ENCODE measurements around the gene SORBS2.
"Not testable (repeated sequence)": the region's sequence is repeated elsewhere in the genome, so short reads cannot be mapped to it uniquely, and the experiment has no call there.

Gene SORBS2

GRCh38 chr4:185811509-185812364 lies at the start of gene SORBS2:
Gene SORBS2 (minus strand): TSS chr4:185812194. CDS start chr4:185690571, 121,623 bp downstream.
- Histone ChIP-seq H3K36me3 (replicated peaks) (no peaks in the 10 kb centered on the region), H3K27me3 (replicated peaks) (no peaks in the 10 kb centered on the region), H3K4me3 (ENCODE audit: low read depth, low read length) (peak within 1 kb of the TSS; percentile 34), H3K27ac (peak within 1 kb of the TSS; percentile 47)
- no peak for TF ChIP-seq CTCF (IDR thresholded peaks at IDR 0.05; ENCODE audit: low read depth, low read length, missing control alignments)
- in situ Hi-C loops (cut with HindIII; ENCODE audit: low pct_ligation_motif_present, low sequenced_read_pairs): no loop called here
- DNase-seq: peak; percentile 51

- peak; percentile 86 for DNase-seq
- no peaks in the 10 kb centered on the region for H3K36me3 ChIP-seq (replicated peaks)
- no peak for TF ChIP-seq CTCF (IDR thresholded peaks at IDR 0.05; ENCODE audit: low read depth, low read length, missing control alignments)
- H3K27me3 ChIP-seq (replicated peaks): no peaks in the 10 kb centered on the region
- H3K4me3 ChIP-seq (ENCODE audit: low read depth, low read length): no peak overlapping the region
- in situ Hi-C loops (cut with HindIII; ENCODE audit: low pct_ligation_motif_present, low sequenced_read_pairs): no loop called here
- H3K27ac ChIP-seq: peak overlapping the region; percentile 90
These were observed 47.1 kb upstream of the SORBS2 start for GRCh38 chr4:185859111-185859510.

- H3K27me3 ChIP-seq (replicated peaks); in situ Hi-C loops (cut with HindIII; ENCODE audit: low pct_ligation_motif_present, low sequenced_read_pairs); H3K4me3 ChIP-seq (ENCODE audit: low read depth, low read length); H3K36me3 ChIP-seq (replicated peaks): not testable (repeated sequence)
- peak; percentile 73 for DNase-seq
- peak overlapping the region; percentile 90 for H3K27ac ChIP-seq
These were observed 45.6 kb upstream of the SORBS2 start for GRCh38 chr4:185857561-185857960.

- no peak for TF ChIP-seq CTCF (IDR thresholded peaks at IDR 0.05; ENCODE audit: low read depth, low read length, missing control alignments)
- in situ Hi-C loops (cut with HindIII; ENCODE audit: low pct_ligation_motif_present, low sequenced_read_pairs): no loop called here
These were observed 41.8 kb upstream of the SORBS2 start for GRCh38 chr4:185853841-185854240.

GRCh38 chr4:185852961-185853360 lies 41.0 kb upstream of the SORBS2 start:
- in situ Hi-C loops (cut with HindIII; ENCODE audit: low pct_ligation_motif_present, low sequenced_read_pairs): no loop called here
- H3K27ac ChIP-seq: no peak overlapping the region

More at GRCh38 chr4:185853841-185854240, 41.8 kb upstream of the SORBS2 start:
- H3K27ac ChIP-seq: no peak overlapping the region
- H3K36me3 ChIP-seq (replicated peaks): no peaks in the 10 kb centered on the region
- H3K27me3 ChIP-seq (replicated peaks): no peaks in the 10 kb centered on the region
- DNase-seq: no peak
- no peak overlapping the region for H3K4me3 ChIP-seq (ENCODE audit: low read depth, low read length)

More at GRCh38 chr4:185852961-185853360, 41.0 kb upstream of the SORBS2 start:
- H3K27me3 ChIP-seq (replicated peaks): no peaks in the 10 kb centered on the region
- no peak for DNase-seq
- no peaks in the 10 kb centered on the region for H3K36me3 ChIP-seq (replicated peaks)
- TF ChIP-seq CTCF (IDR thresholded peaks at IDR 0.05; ENCODE audit: low read depth, low read length, missing control alignments): no peak
- no peak overlapping the region for H3K4me3 ChIP-seq (ENCODE audit: low read depth, low read length)

All from brain microvascular endothelial cell (primary cell).